Keratinocyte (primary cell): Measurements from ENCODE around the gene CCDC192. TPM values are rescaled to one million over a fixed set of nuclear protein-coding genes. Genes with fewer than 3 reads are reported as not detected.

ENCODE experiments used
- DNase-seq: peaks from one replicate; pipeline ENCODE4 v3.0.0-alpha.2; 2011; ENCODE audit warnings: low read depth, missing footprints, low spot score
- FAIRE-seq: peaks from 2 replicates; lab custom pipeline; 2011; peaks lifted over from hg19 to GRCh38; lab: Jason Lieb, UNC
- H2AFZ ChIP-seq: 2 replicates; pipeline ENCODE4 v1.6.0; 2012; ENCODE audit warnings: low read length, control low read depth, inconsistent platforms; ENCODE audit not compliant: control insufficient read depth
- H3K27ac ChIP-seq: 2 replicates; pipeline ENCODE4 v1.5.1; 2011; ENCODE audit warnings: low read length; ENCODE audit not compliant: control insufficient read depth, insufficient read depth
- H3K27me3 ChIP-seq: 3 replicates; pipeline ENCODE4 v1.6.0; 2011; ENCODE audit warnings: low read length; ENCODE audit not compliant: control insufficient read depth, insufficient read depth; ENCODE audit errors: extremely low read depth
- H3K36me3 ChIP-seq, 2 experiments: 2 replicates in 1 of 2; 3 replicates in 1 of 2; pipeline ENCODE4 v1.5.1; 2011; ENCODE audit warnings: low read length in 2 of 2, mild to moderate bottlenecking in 1 of 2; ENCODE audit not compliant: control insufficient read depth in 2 of 2, insufficient read depth in 2 of 2; ENCODE audit errors: extremely low read depth in 1 of 2
- H3K4me1 ChIP-seq: 3 replicates; pipeline ENCODE4 v1.5.1; 2011; ENCODE audit warnings: low read length; ENCODE audit not compliant: control insufficient read depth, insufficient read depth; ENCODE audit errors: extremely low read depth
- H3K4me2 ChIP-seq: 3 replicates; pipeline ENCODE4 v1.6.0; 2011; ENCODE audit warnings: low read depth, low read length; ENCODE audit not compliant: control insufficient read depth, insufficient read depth; ENCODE audit errors: extremely low read depth
- H3K4me3 ChIP-seq, 3 experiments: fragments of 200-600 bp in 1 of 3; sonication (generic) in 1 of 3; 2 replicates in 2 of 3; 3 replicates in 1 of 3; pipeline ENCODE4 v1.5.1; 2011 to 2016; ENCODE audit warnings: low read length in 3 of 3, mild to moderate bottlenecking in 3 of 3, control low read depth in 2 of 3, inconsistent platforms in 1 of 3, low read depth in 1 of 3, mixed read lengths in 1 of 3, mixed run types in 1 of 3, moderate library complexity in 1 of 3; ENCODE audit not compliant: control insufficient read depth in 2 of 3, insufficient read depth in 2 of 3; ENCODE audit errors: extremely low read depth in 1 of 3
- H3K79me2 ChIP-seq: 2 replicates; pipeline ENCODE4 v1.6.0; 2012; ENCODE audit warnings: low read length; ENCODE audit not compliant: control insufficient read depth, insufficient read depth
- H3K9ac ChIP-seq: 3 replicates; pipeline ENCODE4 v1.6.0; 2011; ENCODE audit warnings: low read length; ENCODE audit not compliant: control insufficient read depth, insufficient read depth; ENCODE audit errors: extremely low read depth
- H3K9me1 ChIP-seq: 3 replicates; pipeline ENCODE4 v1.6.0; 2011; ENCODE audit warnings: low read length; ENCODE audit not compliant: control insufficient read depth, insufficient read depth; ENCODE audit errors: extremely low read depth
- H3K9me3 ChIP-seq: 2 replicates; pipeline ENCODE4 v1.5.1; 2012; ENCODE audit warnings: low read depth, low read length; ENCODE audit not compliant: control insufficient read depth
- H4K20me1 ChIP-seq: 3 replicates; pipeline ENCODE4 v1.6.0; 2011; ENCODE audit warnings: low read length; ENCODE audit not compliant: control insufficient read depth, insufficient read depth; ENCODE audit errors: extremely low read depth
- EZH2 ChIP-seq: IDR thresholded peaks from one replicate; pipeline ENCODE4 v1.6.1; 2012; ENCODE audit warnings: inconsistent platforms, mild to moderate bottlenecking, low read length, moderate library complexity
- dilution Hi-C: fragments of 300-500 bp; cut with MboI; formaldehyde crosslinking; loops from one replicate; pipeline ENCODE4 v1.7.0; 2020; ENCODE audit warnings: low sequenced_read_pairs; ENCODE audit not compliant: extremely low pct_ligation_motif_present
- polyA plus RNA-seq, 5 experiments: library from polyadenylated mRNA; depleted of rRNA in 3 of 5; stranded (reverse) in 3 of 5; stranded (forward) in 1 of 5; unstranded in 1 of 5; fragments of >200 nt; gene quantifications; 1 replicate in 1 of 5; 2 replicates in 3 of 5; 3 replicates in 1 of 5; pipeline versions ENCODE4 v1.2.1 to v1.2.3, GENCODE V29; 2011 to 2012; ENCODE audit warnings: missing spikeins in 2 of 5, low read depth in 1 of 5, low replicate concordance in 1 of 5
- TF ChIP-seq, protein P1 (sequence below), 3 experiments: IDR thresholded peaks in 1 of 3; conservative IDR thresholded peaks in 1 of 3; optimal IDR thresholded peaks in 1 of 3; 2 replicates in 2 of 3; 3 replicates in 1 of 3; pipeline versions ENCODE3 to v1.5.1; 2011; ENCODE audit warnings: low read length in 3 of 3, mild to moderate bottlenecking in 3 of 3, moderate library complexity in 2 of 3, control low read depth in 1 of 3, inconsistent platforms in 1 of 3; ENCODE audit not compliant: insufficient read depth in 2 of 3; ENCODE audit errors: extremely low read depth in 1 of 3

Gene CCDC192
- polyA plus RNA-seq, 1 donor (not counting 4 experiments of a cell fraction or from before 2014, with no cell fraction given) = not detected

DNA sequence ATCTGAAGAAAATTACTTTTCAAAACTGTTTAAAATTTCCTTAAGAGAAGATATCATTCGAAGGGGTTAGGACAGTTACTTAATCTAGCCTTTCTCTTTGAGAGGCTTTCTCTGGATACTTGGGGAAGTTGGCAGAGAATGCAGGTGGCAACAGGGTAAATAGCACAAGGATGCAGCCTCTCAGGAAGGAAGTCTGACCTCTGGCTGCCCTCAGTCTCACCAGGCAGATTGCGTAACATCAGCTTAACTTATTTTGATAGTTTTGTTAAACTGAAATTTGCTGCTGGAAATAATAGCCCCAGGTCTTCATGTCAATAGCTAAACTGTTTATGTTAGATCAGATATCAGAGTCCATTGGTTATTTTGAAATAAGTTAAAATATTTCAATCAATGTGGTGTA, 20.4 kb downstream of the CCDC192 start:
- FAIRE-seq (no peak), DNase-seq (no peak)
- Histone ChIP-seq H3K9me3 (no peaks in the 10 kb centered on the region), H3K36me3 (no peaks in the 10 kb centered on the region), H3K9me1 (no peaks in the 10 kb centered on the region), H3K4me1 (no peaks in the 10 kb centered on the region), H3K4me2 (no peak overlapping the region), H2AFZ (no peak overlapping the region), H4K20me1 (no peaks in the 10 kb centered on the region), H3K27me3 (no peaks in the 10 kb centered on the region), H3K27ac (no peak overlapping the region), H3K9ac (no peak overlapping the region), H3K79me2 (no peaks in the 10 kb centered on the region), H3K4me3 (no peak overlapping the region)
- dilution Hi-C loops = no loop called here
- no peak for TF ChIP-seq EZH2
- TF ChIP-seq, protein P1, sequence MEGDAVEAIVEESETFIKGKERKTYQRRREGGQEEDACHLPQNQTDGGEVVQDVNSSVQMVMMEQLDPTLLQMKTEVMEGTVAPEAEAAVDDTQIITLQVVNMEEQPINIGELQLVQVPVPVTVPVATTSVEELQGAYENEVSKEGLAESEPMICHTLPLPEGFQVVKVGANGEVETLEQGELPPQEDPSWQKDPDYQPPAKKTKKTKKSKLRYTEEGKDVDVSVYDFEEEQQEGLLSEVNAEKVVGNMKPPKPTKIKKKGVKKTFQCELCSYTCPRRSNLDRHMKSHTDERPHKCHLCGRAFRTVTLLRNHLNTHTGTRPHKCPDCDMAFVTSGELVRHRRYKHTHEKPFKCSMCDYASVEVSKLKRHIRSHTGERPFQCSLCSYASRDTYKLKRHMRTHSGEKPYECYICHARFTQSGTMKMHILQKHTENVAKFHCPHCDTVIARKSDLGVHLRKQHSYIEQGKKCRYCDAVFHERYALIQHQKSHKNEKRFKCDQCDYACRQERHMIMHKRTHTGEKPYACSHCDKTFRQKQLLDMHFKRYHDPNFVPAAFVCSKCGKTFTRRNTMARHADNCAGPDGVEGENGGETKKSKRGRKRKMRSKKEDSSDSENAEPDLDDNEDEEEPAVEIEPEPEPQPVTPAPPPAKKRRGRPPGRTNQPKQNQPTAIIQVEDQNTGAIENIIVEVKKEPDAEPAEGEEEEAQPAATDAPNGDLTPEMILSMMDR (optimal IDR thresholded peaks at IDR 0.05 in 1 of 3, IDR thresholded peaks at IDR 0.05 in 1 of 3, conservative IDR thresholded peaks at IDR 0.05 in 1 of 3; ENCODE audit: extremely low read depth in 1 of 3, insufficient read depth in 2 of 3, low read length in 3 of 3) = no peak

DNA sequence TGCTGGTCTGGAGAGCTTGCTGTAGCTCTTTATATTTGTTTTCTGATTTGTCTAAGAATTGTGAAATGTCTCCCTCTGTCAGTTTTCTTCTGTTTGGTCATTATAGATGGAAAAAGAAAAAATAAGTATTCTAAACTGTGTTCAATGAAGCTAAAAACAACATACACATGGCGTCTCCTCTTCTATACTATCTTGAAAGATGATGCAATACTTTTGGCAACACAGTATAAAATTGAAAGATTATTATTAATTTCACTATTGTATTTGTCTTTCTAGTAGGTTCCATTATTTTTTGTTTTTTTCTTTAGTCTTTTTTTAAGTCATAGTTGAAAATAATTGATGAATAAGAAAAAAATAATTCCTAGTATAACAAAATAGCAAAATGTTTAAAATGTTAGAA, 22.5 kb downstream of the CCDC192 start:
- no peaks in the 10 kb centered on the region for H3K79me2 ChIP-seq
- no peaks in the 10 kb centered on the region for H3K36me3 ChIP-seq
- no peak overlapping the region for H3K4me2 ChIP-seq
- no peak overlapping the region for H3K9ac ChIP-seq
- H3K9me3 ChIP-seq = no peaks in the 10 kb centered on the region
- H3K9me1 ChIP-seq = no peaks in the 10 kb centered on the region
- no peak for DNase-seq
- H4K20me1 ChIP-seq = no peaks in the 10 kb centered on the region
- FAIRE-seq = no peak
- no peak overlapping the region for H2AFZ ChIP-seq
- dilution Hi-C loops = no loop called here
- no peaks in the 10 kb centered on the region for H3K4me1 ChIP-seq
- TF ChIP-seq, protein P1 (optimal IDR thresholded peaks at IDR 0.05 in 1 of 3, IDR thresholded peaks at IDR 0.05 in 1 of 3, conservative IDR thresholded peaks at IDR 0.05 in 1 of 3; ENCODE audit: extremely low read depth in 1 of 3, insufficient read depth in 2 of 3, low read length in 3 of 3) = no peak
- TF ChIP-seq EZH2 = no peak
- no peaks in the 10 kb centered on the region for H3K27me3 ChIP-seq
- no peak overlapping the region for H3K4me3 ChIP-seq
- no peak overlapping the region for H3K27ac ChIP-seq
